NB4 (cell line): Measurements from ENCODE around the gene HSPBP1.
A peak's percentile ranks its signal among the peaks of the same experiment; 100 is the strongest.

Source experiments
- DNase-seq: peaks from one replicate; pipeline ENCODE4 v3.0.0; 2010; ENCODE audit warnings: low read depth
- H3K4me3 ChIP-seq: one replicate; pipeline ENCODE4 v1.5.1; 2011; ENCODE audit warnings: mild to moderate bottlenecking, low read depth, low read length, moderate library complexity
- CTCF ChIP-seq: IDR thresholded peaks from one replicate; pipeline ENCODE4 v1.5.1; 2012; ENCODE audit warnings: low read depth, low read length
- MAX ChIP-seq: IDR thresholded peaks from 2 replicates; pipeline ENCODE4 v1.6.1; 2011; ENCODE audit warnings: low read depth, low read length
- MYC ChIP-seq: IDR thresholded peaks from 2 replicates; pipeline ENCODE4 v1.6.1; 2011; ENCODE audit warnings: low read depth, low read length
- POLR2A ChIP-seq: IDR thresholded peaks from 2 replicates; pipeline ENCODE4 v1.6.1; 2011; ENCODE audit warnings: mild to moderate bottlenecking; ENCODE audit not compliant: insufficient read length; ENCODE audit errors: extremely low read depth

HSPBP1 gene

GRCh38 chr19:55284405-55285058 lies 4.6 kb upstream of the HSPBP1 start:
- DNase-seq: no peak
- TF ChIP-seq CTCF (no peak), POLR2A (no peak), MYC (no peak), MAX (no peak)
- no peak overlapping the region for H3K4me3 ChIP-seq

- no peak for TF ChIP-seq POLR2A
- no peak for TF ChIP-seq MAX
- no peak for TF ChIP-seq MYC
- TF ChIP-seq CTCF: no peak
- no peak within 1 kb of the TSS for H3K4me3 ChIP-seq
- DNase-seq: no peak
Observed at GRCh38 chr19:55283548-55284377, 3.9 kb upstream of the HSPBP1 start, which contains the start of gene BRSK1. BRSK1 (plus strand) TSS chr19:55283997; CDS start chr19:55284443, 446 bp downstream.

GRCh38 chr19:55279340-55279739 lies 570 bp downstream of the HSPBP1 start:
- H3K4me3 ChIP-seq: peak overlapping the region; percentile 77
- DNase-seq: no peak
- TF ChIP-seq MAX (no peak), POLR2A (no peak), MYC (no peak), CTCF (no peak)

- TF ChIP-seq CTCF (no peak), POLR2A (no peak), MYC (no peak), MAX (no peak)
- H3K4me3 ChIP-seq: peak overlapping the region; percentile 54
- no peak for DNase-seq
Observed at GRCh38 chr19:55278391-55279135, 1.3 kb downstream of the HSPBP1 start.

- TF ChIP-seq CTCF: no peak
- TF ChIP-seq MYC: no peak
- TF ChIP-seq POLR2A: no peak
- no peak for TF ChIP-seq MAX
- DNase-seq: no peak
- no peak overlapping the region for H3K4me3 ChIP-seq
Observed at GRCh38 chr19:55277494-55277893, 2.4 kb downstream of the HSPBP1 start.
